DND-41 (cell line): ENCODE results near the gene HIPK4.

ENCODE experiments used
- EZH2 ChIP-seq: IDR thresholded peaks from 3 replicates; pipeline ENCODE4 v1.6.1; 2012; ENCODE audit warnings: borderline replicate concordance, low read depth, mild to moderate bottlenecking, moderate library complexity, low read length, inconsistent platforms; ENCODE audit not compliant: severe bottlenecking
- TF ChIP-seq, protein P1 (sequence below): IDR thresholded peaks from 2 replicates; pipeline ENCODE4 v1.5.1; 2012; ENCODE audit warnings: borderline replicate concordance, low read length, moderate library complexity, mild to moderate bottlenecking; ENCODE audit not compliant: poor library complexity, severe bottlenecking; ENCODE audit errors: extremely low read depth

- TF ChIP-seq, protein P1, sequence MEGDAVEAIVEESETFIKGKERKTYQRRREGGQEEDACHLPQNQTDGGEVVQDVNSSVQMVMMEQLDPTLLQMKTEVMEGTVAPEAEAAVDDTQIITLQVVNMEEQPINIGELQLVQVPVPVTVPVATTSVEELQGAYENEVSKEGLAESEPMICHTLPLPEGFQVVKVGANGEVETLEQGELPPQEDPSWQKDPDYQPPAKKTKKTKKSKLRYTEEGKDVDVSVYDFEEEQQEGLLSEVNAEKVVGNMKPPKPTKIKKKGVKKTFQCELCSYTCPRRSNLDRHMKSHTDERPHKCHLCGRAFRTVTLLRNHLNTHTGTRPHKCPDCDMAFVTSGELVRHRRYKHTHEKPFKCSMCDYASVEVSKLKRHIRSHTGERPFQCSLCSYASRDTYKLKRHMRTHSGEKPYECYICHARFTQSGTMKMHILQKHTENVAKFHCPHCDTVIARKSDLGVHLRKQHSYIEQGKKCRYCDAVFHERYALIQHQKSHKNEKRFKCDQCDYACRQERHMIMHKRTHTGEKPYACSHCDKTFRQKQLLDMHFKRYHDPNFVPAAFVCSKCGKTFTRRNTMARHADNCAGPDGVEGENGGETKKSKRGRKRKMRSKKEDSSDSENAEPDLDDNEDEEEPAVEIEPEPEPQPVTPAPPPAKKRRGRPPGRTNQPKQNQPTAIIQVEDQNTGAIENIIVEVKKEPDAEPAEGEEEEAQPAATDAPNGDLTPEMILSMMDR: no peak
- no peak for TF ChIP-seq EZH2
Observed at GRCh38 chr19:40420451-40420765, 30.4 kb upstream of the HIPK4 start.
